GM19193 (cell line): Measurements from ENCODE around the gene SPHK2.

ENCODE experiments used
- POLR2A ChIP-seq: IDR thresholded peaks from 4 replicates; pipeline ENCODE4 v1.6.1; 2011; ENCODE audit not compliant: insufficient read depth, insufficient read length; ENCODE audit errors: extremely low read depth

Gene SPHK2

DNA sequence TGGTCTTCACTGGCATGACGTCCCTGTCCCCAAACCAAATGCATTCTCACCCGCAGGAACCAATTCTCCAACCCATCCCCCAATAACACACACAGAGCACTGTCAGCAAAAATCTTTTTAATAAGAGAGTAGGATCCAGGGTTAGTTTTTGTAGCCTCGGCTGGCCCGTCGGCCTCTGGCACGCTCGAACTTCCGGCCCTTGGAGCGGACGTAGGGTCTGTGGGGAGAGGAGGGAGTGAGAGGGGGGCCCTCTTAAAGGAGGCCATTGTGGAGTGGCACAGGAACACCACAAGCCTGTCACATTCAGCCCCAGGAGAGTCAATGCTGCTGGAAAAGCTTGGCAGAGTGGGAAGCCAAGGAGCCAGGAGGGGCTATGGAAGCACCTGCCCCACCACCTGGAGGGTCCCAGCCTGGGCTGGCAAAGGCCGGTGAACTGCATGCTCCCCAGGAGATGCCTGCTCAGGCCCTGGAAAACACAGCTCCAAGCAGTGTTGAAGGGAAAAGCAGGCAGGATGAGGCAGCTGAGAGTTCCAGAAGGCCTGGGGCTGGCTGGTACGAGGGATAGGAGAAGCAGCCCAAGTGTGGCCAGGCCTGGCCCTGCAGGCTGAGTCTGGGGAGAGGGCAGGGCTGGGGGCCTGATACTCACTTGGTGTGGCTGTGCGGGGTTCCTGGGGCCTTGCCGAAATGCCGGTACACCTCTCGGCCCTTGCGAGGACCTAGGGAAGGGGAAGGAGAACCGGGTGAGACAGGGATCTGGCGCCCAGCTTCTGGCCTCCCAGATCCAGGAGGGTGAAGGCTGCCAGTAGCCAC, 3.9 kb upstream of the SPHK2 start:
- no peak for TF ChIP-seq POLR2A

GRCh38 chr19:48616041-48616436, 3.3 kb upstream of the SPHK2 start:
- TF ChIP-seq POLR2A: no peak

DNA sequence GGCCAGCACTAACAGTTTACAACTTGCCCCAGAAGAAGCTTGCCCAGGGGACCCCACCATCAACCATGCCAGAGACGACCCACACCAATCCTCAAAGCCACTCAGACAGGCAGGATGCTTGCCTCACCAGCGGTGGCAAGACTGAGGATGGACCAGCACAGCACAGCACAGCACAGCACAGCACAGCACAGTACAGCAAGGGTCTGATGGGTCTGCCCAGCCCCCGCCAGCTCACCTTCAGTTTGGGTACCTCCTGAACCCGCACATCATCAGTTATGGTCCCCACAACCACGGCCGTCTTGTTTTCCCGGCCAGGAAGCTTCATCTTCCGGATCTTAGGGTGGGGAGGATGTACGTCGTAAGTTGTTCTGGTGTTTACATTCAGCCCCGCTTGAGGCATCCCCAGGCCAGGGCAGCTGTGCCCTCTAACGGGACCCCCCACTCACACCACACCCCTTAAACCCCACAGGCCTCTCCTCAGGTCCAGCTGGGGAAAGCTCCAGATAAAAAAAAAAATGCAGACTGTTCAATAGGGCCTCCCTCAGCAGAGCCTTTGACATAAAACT, 2.7 kb upstream of the SPHK2 start:
- no peak for TF ChIP-seq POLR2A

DNA sequence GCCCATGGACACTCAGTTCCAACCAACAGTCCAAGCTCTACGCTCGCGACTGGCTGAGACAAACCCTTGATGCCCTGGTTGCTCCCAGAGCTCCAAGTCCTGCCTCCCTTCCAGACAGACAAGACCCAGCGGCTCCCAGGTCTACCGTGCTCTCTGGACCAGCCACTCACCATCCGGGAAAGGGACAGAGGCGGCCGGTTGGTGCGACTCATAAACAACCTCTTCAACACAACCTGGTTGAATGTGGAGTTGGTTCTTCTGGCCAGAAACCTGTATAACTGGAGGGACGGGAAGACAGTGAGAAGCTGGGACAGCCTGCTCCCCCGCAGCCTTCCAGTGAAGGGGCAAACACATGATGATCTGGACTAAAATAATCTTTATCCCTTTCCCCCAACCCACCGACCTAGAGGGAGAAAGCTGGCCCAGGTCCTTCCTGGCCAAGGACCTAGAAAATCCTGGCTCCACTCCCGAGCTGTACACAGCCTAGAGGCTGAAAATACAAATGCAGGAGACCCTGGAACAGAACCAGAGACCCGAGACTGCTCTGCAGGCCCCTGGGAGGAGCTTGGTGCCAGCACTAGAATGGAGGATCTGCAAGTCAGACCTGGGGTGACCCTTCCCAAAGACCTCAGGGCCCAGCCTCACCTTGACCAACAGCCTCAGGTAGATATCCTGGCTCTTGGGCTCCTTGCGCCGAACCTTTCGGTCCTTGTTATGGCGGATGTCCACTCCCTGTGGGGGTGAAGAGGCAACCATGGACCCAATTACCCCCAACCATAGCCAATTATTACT, 2.0 kb upstream of the SPHK2 start:
- TF ChIP-seq POLR2A: peak; percentile 27

DNA sequence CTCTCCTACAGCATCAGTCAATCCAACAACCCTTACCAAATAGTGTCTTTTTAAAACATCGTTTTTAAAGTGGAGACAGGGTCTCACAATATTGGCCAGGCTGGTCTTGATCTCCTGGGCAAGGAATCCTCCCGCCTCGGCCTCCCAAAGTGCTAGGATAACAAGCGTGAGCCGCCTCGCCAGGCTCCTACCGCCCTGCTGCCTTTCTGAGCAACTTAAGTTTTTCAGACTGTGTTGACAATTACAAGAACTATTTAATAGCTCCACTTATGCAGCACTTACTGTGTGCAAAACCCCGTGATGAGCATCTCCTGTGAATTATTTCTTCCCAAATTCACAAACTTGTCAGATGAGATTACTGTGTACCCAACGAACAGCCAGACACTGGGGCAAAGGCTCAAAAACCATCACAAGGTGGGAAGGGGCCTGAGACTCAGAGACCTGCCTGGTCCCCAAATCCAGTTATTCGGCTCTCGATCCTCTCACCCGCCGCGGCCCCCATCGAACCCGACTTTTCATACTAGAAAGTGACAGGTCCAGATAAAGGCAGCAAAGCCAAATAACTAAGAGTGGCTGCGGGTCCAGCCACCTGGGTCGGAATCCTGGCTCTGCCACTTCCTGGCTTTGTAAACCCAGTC, 909 bp upstream of the SPHK2 start:
- TF ChIP-seq POLR2A: no peak

GRCh38 chr19:48619692-48620585, 633 bp downstream of the SPHK2 start:
- TF ChIP-seq POLR2A: no peak

DNA sequence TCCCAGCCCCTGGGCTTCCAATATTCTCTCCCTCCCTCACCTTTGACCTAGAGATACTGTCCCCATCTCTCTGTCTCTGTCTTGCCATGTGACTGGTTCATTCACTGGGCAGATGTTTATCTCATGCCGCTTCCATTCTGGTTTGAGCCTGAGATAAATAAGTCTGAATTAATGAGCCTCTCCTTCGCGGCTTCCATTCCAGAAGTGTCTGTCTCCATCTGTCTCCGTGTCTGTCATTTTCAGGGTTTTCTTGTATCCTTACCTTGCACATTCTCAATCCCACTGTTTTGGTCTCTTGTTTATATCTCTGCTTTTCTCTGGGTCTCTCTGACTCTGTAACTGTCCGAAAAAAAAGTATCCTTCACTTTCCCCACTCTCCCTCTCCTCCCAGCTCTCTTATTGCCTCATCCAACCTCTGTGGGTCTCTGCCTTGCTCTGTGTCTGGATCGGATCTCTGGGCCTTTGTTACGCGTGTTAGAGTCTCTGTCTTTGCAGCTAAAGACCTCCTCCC, 4.3 kb downstream of the SPHK2 start:
- no peak for TF ChIP-seq POLR2A

DNA sequence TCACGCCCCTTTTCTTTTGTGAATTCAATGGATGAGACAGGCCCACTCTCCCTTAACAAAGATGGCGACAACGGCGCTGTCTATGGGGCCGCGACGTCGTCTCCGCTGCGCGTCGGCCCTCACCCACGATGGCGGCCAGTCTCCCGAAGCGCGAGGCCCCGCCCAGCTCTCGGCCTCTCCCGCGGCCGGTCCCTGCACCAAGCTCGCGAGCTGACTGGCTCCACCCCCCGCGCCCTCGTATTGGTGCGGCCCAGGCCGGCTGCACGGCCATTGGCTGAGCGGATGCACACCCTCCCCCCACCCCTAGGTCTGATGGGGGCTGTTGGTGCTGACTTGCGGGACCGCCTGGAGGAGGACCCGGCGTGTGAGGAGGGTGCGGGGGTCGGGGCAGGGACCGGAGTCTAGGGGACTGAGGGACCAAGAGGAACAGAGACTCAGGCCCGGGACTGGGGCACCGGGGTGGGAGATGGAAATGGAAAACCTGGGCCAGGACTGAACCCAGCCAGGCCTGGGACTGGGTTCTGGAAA, 4.8 kb downstream of the SPHK2 start:
- peak; percentile 51 for TF ChIP-seq POLR2A

- TF ChIP-seq POLR2A: no peak
These were observed 5.8 kb downstream of the SPHK2 start for GRCh38 chr19:48624791-48625723.

DNA sequence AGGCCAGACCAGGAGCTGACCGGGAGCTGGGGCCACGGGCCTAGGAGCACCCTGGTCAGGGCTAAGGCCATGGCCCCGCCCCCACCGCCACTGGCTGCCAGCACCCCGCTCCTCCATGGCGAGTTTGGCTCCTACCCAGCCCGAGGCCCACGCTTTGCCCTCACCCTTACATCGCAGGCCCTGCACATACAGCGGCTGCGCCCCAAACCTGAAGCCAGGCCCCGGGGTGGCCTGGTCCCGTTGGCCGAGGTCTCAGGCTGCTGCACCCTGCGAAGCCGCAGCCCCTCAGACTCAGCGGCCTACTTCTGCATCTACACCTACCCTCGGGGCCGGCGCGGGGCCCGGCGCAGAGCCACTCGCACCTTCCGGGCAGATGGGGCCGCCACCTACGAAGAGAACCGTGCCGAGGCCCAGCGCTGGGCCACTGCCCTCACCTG, 6.6 kb downstream of the SPHK2 start:
- TF ChIP-seq POLR2A: no peak

- TF ChIP-seq POLR2A: no peak
These were observed 8.0 kb downstream of the SPHK2 start for GRCh38 chr19:48627201-48627864.

DNA sequence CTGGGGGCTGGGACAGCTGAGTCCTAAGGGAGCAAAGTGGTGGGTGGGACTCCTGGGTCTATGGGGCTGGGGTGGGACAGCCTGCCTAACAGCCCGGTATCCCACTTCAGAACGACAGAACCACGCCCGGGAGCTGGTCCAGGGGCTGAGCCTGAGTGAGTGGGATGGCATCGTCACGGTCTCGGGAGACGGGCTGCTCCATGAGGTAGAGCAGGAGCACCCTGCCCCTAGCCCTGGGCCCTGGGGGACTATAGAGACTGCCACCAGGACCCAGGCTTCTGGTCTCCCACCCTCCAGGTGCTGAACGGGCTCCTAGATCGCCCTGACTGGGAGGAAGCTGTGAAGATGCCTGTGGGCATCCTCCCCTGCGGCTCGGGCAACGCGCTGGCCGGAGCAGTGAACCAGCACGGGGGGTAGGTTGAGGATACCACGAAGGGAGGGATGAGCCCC, 8.6 kb downstream of the SPHK2 start:
- no peak for TF ChIP-seq POLR2A
